Measurements from ENCODE around the gene DACH2. TPM values are rescaled to one million over a fixed set of nuclear protein-coding genes. Genes with fewer than 3 reads are reported as not detected.

DACH2 gene
- total RNA-seq: under 1 TPM in 1 of 2 donors, not detected in 1; 0.23 TPM
- polyA plus RNA-seq: not detected

DNA sequence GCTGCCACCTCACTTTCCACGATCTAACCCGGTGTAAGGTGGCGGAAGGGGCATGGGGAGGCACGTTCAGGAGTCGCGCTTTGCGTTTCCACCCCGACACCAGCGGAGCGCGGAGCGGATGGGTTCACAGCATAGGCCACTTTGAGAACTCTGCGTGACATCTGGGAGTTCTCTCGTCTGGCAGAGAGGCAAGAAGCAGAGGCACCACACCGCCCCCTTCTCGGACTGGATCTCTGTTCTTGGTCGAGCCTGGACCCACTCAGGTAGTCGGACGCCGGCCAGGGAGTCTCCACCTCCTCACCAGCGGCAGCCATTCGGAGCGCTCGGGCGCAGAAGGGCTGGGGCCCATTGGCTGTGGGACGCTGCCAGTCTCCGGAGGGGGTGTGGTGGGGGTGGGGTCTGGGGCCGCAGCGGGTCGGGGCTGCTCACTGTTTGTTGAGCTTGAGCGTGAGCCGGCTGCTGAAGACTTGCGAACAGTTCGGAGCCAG is at the start of gene DACH2:
Gene DACH2, plus strand, starts transcription at position 428 of the 488 bp plus-strand sequence.
- 2% methylated on average over 34 of the region's 34 CpGs for WGBS
- Histone ChIP-seq H3K27me3 (ENCODE audit: control insufficient read depth in 4 of 4, insufficient read depth in 4 of 4, low read length in 3 of 4) (peaks cover 0 to 6% (median 2%) of the 10 kb centered on the region in 4 donors), H3K4me3 (ENCODE audit: low read depth in 1 of 3, low read length in 3 of 3) (peak within 1 kb of the TSS; percentile 36 to 72 (median 62)), H3K9ac (ENCODE audit: low read depth in 1 of 2, low read length in 2 of 2) (no peak within 1 kb of the TSS), H3K4me1 (ENCODE audit: control insufficient read depth in 4 of 4, insufficient read depth in 4 of 4, low read length in 3 of 4) (peaks cover 0 to 14% (median 6%) of the 10 kb centered on the region in 4 donors), H3K27ac (ENCODE audit: low read depth in 1 of 2, low read length in 2 of 2) (no peak within 1 kb of the TSS), H3K9me3 (ENCODE audit: control insufficient read depth in 4 of 4, low read length in 3 of 4) (peaks cover 0 to 2% (median 0%) of the 10 kb centered on the region in 4 donors), H3K36me3 (ENCODE audit: control insufficient read depth in 4 of 4, insufficient read depth in 3 of 4, low read depth in 1 of 4, low read length in 3 of 4) (no peaks in the 10 kb centered on the region)
- TF ChIP-seq HNF4A (conservative IDR thresholded peaks at IDR 0.05): no peak
- TF ChIP-seq NR2F2 (IDR thresholded peaks at IDR 0.05): no peak
- TF ChIP-seq, protein P1, sequence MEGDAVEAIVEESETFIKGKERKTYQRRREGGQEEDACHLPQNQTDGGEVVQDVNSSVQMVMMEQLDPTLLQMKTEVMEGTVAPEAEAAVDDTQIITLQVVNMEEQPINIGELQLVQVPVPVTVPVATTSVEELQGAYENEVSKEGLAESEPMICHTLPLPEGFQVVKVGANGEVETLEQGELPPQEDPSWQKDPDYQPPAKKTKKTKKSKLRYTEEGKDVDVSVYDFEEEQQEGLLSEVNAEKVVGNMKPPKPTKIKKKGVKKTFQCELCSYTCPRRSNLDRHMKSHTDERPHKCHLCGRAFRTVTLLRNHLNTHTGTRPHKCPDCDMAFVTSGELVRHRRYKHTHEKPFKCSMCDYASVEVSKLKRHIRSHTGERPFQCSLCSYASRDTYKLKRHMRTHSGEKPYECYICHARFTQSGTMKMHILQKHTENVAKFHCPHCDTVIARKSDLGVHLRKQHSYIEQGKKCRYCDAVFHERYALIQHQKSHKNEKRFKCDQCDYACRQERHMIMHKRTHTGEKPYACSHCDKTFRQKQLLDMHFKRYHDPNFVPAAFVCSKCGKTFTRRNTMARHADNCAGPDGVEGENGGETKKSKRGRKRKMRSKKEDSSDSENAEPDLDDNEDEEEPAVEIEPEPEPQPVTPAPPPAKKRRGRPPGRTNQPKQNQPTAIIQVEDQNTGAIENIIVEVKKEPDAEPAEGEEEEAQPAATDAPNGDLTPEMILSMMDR (IDR thresholded peaks at IDR 0.05; ENCODE audit: low read depth, low read length, missing input control): no peak
- TF ChIP-seq FOXA1 (IDR thresholded peaks at IDR 0.05): no peak
- TF ChIP-seq, protein P2, sequence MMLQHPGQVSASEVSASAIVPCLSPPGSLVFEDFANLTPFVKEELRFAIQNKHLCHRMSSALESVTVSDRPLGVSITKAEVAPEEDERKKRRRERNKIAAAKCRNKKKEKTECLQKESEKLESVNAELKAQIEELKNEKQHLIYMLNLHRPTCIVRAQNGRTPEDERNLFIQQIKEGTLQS (IDR thresholded peaks at IDR 0.05): no peak
- TF ChIP-seq, protein P3, sequence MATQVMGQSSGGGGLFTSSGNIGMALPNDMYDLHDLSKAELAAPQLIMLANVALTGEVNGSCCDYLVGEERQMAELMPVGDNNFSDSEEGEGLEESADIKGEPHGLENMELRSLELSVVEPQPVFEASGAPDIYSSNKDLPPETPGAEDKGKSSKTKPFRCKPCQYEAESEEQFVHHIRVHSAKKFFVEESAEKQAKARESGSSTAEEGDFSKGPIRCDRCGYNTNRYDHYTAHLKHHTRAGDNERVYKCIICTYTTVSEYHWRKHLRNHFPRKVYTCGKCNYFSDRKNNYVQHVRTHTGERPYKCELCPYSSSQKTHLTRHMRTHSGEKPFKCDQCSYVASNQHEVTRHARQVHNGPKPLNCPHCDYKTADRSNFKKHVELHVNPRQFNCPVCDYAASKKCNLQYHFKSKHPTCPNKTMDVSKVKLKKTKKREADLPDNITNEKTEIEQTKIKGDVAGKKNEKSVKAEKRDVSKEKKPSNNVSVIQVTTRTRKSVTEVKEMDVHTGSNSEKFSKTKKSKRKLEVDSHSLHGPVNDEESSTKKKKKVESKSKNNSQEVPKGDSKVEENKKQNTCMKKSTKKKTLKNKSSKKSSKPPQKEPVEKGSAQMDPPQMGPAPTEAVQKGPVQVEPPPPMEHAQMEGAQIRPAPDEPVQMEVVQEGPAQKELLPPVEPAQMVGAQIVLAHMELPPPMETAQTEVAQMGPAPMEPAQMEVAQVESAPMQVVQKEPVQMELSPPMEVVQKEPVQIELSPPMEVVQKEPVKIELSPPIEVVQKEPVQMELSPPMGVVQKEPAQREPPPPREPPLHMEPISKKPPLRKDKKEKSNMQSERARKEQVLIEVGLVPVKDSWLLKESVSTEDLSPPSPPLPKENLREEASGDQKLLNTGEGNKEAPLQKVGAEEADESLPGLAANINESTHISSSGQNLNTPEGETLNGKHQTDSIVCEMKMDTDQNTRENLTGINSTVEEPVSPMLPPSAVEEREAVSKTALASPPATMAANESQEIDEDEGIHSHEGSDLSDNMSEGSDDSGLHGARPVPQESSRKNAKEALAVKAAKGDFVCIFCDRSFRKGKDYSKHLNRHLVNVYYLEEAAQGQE (IDR thresholded peaks at IDR 0.05): no peak
- TF ChIP-seq GABPA (IDR thresholded peaks at IDR 0.05 in 1 of 2, conservative IDR thresholded peaks at IDR 0.05 in 1 of 2): no peak
- no peak for TF ChIP-seq YY1 (IDR thresholded peaks at IDR 0.05)
- TF ChIP-seq TAF1 (conservative IDR thresholded peaks at IDR 0.05): no peak
- TF ChIP-seq, protein P4, sequence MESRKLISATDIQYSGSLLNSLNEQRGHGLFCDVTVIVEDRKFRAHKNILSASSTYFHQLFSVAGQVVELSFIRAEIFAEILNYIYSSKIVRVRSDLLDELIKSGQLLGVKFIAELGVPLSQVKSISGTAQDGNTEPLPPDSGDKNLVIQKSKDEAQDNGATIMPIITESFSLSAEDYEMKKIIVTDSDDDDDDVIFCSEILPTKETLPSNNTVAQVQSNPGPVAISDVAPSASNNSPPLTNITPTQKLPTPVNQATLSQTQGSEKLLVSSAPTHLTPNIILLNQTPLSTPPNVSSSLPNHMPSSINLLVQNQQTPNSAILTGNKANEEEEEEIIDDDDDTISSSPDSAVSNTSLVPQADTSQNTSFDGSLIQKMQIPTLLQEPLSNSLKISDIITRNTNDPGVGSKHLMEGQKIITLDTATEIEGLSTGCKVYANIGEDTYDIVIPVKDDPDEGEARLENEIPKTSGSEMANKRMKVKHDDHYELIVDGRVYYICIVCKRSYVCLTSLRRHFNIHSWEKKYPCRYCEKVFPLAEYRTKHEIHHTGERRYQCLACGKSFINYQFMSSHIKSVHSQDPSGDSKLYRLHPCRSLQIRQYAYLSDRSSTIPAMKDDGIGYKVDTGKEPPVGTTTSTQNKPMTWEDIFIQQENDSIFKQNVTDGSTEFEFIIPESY (IDR thresholded peaks at IDR 0.05): no peak
- no peak for TF ChIP-seq HNF4G (IDR thresholded peaks at IDR 0.05)
- TF ChIP-seq EGR1 (IDR thresholded peaks at IDR 0.05; ENCODE audit: low read depth in 2 of 2): no peak
- TF ChIP-seq, protein P5, sequence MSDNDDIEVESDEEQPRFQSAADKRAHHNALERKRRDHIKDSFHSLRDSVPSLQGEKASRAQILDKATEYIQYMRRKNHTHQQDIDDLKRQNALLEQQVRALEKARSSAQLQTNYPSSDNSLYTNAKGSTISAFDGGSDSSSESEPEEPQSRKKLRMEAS (IDR thresholded peaks at IDR 0.05): no peak
- DNase-seq (ENCODE audit: low spot score): peak; percentile 52

DNA sequence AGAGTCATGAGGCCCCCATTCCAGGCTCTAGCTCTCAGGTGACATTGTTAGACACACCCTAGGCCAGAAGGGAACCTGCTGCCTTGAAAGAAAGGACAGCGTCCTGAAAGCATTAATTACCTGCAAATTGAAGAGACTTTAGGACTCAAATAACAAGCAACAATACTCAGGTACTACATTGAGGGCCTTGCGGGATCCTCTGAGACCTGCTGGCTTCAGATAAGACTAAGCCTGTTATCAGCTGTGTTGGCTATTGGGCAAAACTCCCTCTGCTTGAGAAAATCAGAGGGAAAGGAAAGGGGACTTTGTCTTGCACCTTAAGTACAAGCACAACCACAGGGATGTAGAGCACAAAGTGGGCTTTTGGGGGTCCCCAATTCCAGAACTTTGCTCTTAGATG is 45.9 kb upstream of the DACH2 start:
- no peak overlapping the region for H3K27ac ChIP-seq (ENCODE audit: low read depth in 1 of 2, low read length in 2 of 2)
- TF ChIP-seq HNF4A (conservative IDR thresholded peaks at IDR 0.05) (no peak), FOXA1 (IDR thresholded peaks at IDR 0.05) (no peak), JUND (IDR thresholded peaks at IDR 0.05) (no peak), FOXA2 (IDR thresholded peaks at IDR 0.05) (no peak), EGR1 (IDR thresholded peaks at IDR 0.05; ENCODE audit: low read depth in 2 of 2) (no peak), TAF1 (conservative IDR thresholded peaks at IDR 0.05) (no peak), SP1 (IDR thresholded peaks at IDR 0.05) (no peak), NR2F2 (IDR thresholded peaks at IDR 0.05) (no peak), HNF4G (IDR thresholded peaks at IDR 0.05) (no peak), GABPA (IDR thresholded peaks at IDR 0.05 in 1 of 2, conservative IDR thresholded peaks at IDR 0.05 in 1 of 2) (no peak)
- TF ChIP-seq, protein P5 (IDR thresholded peaks at IDR 0.05): no peak
- TF ChIP-seq, protein P4 (IDR thresholded peaks at IDR 0.05): no peak
- TF ChIP-seq, protein P1 (IDR thresholded peaks at IDR 0.05; ENCODE audit: low read depth, low read length, missing input control): no peak
- H3K4me3 ChIP-seq (ENCODE audit: low read depth in 1 of 3, low read length in 3 of 3): no peak overlapping the region
- H3K36me3 ChIP-seq (ENCODE audit: control insufficient read depth in 4 of 4, insufficient read depth in 3 of 4, low read depth in 1 of 4, low read length in 3 of 4): no peaks in the 10 kb centered on the region
- H3K4me1 ChIP-seq (ENCODE audit: control insufficient read depth in 4 of 4, insufficient read depth in 4 of 4, low read length in 3 of 4): no peaks in the 10 kb centered on the region
- 77% methylated on average over 2 of the region's 2 CpGs for WGBS
- H3K27me3 ChIP-seq (ENCODE audit: control insufficient read depth in 4 of 4, insufficient read depth in 4 of 4, low read length in 3 of 4): no peaks in the 10 kb centered on the region
- no peak for DNase-seq (ENCODE audit: low spot score)
- H3K9me3 ChIP-seq (ENCODE audit: control insufficient read depth in 4 of 4, low read length in 3 of 4): no peaks in the 10 kb centered on the region
- H3K9ac ChIP-seq (ENCODE audit: low read depth in 1 of 2, low read length in 2 of 2): no peak overlapping the region
